Activated T-helper 2 cell treated with anti-CD3 and anti-CD28 coated beads, Interferon-gamma antibody, Interleukin-2, Interleukin-4, amounts not matched to agents 10 μg/mL and 5 μg/mL and 100 μg/mL, durations not matched to agents 14 hours and 24 hours and 36 hours (primary cell): ENCODE data around the gene NANP. TPM values are rescaled to one million over a fixed set of nuclear protein-coding genes. Genes with fewer than 3 reads are reported as not detected.
A peak's percentile ranks its signal among the peaks of the same experiment; 100 is the strongest.
"Not testable (repeated sequence)": the region's sequence is repeated elsewhere in the genome, so short reads cannot be mapped to it uniquely, and the experiment has no call there.

Experiments
- DNase-seq: peaks from one replicate; pipeline ENCODE4 v3.0.0; 2021; ENCODE audit warnings: low spot score
- H3K27ac Mint-ChIP-seq: one replicate; pipeline ENCODE4 v1.8.0; 2021; ENCODE audit warnings: mixed read lengths
- H3K27me3 Mint-ChIP-seq: one replicate; pipeline ENCODE4 v1.8.0; 2021; ENCODE audit warnings: low read depth, mixed read lengths
- H3K36me3 Mint-ChIP-seq: one replicate; pipeline ENCODE4 v1.8.0; 2021; ENCODE audit warnings: low read depth, mixed read lengths
- H3K4me1 Mint-ChIP-seq: one replicate; pipeline ENCODE4 v1.8.0; 2021; ENCODE audit warnings: low read depth, mixed read lengths
- H3K4me3 Mint-ChIP-seq: one replicate; pipeline ENCODE4 v1.8.0; 2021; ENCODE audit warnings: low read depth, mild to moderate bottlenecking, moderate library complexity, mixed read lengths
- H3K9me3 Mint-ChIP-seq: one replicate; pipeline ENCODE4 v1.8.0; 2021; ENCODE audit warnings: mixed read lengths
- intact Hi-C: fragments of 100-400 bp; cut with micrococcal nuclease; formaldehyde crosslinking; loops from one replicate; pipeline ENCODE4 v1.15.1; 2023
- total RNA-seq: library from RNA; stranded (reverse); gene quantifications from 2 replicates; pipeline ENCODE4 v1.2.3, GENCODE V29; 2022

The NANP gene
- total RNA-seq, 1 donor from 2014 or later: 7.9 TPM

DNA sequence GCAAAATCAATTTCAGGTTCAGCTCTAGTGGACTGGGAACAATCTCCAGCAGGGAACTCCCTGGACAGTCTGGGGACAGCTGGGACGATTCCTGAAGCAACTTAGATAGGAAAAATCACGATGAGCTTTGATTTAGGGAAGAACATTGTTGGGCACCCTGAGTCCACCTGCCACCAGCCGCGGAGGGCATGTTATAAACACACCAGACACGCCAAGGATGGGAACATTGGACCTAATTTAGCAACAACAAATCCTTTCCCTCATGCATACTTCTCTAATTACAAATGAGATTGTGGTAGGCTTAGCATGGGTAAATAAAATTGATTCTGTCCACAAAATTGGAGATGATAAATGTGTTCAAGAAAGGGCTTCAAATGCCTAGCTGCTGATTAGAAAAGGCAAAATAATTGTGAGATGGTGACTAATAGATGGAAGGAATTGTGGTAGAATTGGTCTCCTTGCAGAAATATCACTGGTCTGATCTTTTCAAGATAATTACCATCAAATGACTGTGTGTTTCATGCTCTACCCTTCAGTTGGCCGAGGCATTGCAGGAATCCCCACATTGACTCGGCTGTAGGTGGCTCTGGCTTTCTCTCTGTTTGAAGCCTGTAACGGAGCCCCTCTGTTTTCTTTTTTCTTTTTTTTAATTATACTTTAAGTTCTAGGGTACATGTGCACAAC is 6.1 kb upstream of the NANP start:
- Mint-ChIP-seq H3K27ac (no peak overlapping the region), H3K9me3 (peaks cover 39% of the 10 kb centered on the region), H3K36me3 (peaks cover 54% of the 10 kb centered on the region), H3K4me1 (peaks cover 9% of the 10 kb centered on the region), H3K27me3 (no peaks in the 10 kb centered on the region), H3K4me3 (no peak overlapping the region)
- DNase-seq: no peak
- intact Hi-C loops: loop anchor here (10.0 kb wide), 1 partner anchor 235 kb away; the partner anchor contains the start of gene ABHD12

DNA sequence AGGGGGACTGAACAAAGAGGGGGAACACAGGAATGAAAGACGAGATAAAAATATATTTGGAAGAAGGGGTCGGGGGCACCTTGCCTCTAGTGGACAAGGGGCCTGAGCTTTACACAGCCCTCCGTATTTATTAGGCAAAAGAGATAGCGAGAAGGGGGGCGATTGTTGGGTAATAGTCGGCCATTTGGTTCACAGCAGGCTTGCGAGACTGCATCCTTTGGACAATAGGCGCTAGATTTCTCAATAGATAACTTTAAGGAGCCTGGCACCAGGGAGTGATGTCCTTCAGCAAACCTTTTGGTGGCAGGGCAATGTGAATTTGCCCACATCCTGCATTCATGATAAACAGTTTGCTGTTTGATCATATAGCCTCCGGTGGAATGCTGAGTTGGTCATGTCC is 3.0 kb upstream of the NANP start:
- no peak overlapping the region for H3K27ac Mint-ChIP-seq
- no peaks in the 10 kb centered on the region for H3K27me3 Mint-ChIP-seq
- H3K4me3 Mint-ChIP-seq: no peak overlapping the region
- no peak for DNase-seq
- peaks cover 34% of the 10 kb centered on the region for H3K36me3 Mint-ChIP-seq
- H3K9me3 Mint-ChIP-seq: peaks cover 34% of the 10 kb centered on the region
- intact Hi-C loops: loop anchor here (10.0 kb wide), 1 partner anchor 232 kb away; the partner anchor contains the start of gene ABHD12
- peaks cover 21% of the 10 kb centered on the region for H3K4me1 Mint-ChIP-seq

DNA sequence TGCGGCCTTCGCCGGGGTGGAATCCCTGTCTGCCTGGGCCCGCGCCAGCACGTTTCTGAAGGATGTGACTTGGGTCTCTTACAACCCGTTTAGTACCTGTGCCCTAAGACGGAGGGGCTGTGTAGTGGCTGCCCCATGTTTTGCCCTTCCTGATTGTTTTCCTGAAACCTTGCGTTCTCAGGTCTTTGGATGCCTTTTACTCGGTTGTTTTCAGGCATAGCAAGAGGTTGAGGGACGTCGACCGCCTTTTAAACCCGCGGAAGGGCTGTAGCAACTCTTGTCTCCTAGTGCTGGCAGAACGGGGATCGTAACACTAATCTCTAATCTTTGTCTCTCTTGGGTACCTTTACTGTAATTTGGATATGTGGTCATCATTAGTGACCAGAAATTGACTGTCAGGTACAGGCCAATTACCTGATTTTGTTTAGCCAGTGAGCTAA is 706 bp upstream of the NANP start:
- DNase-seq: no peak
- Mint-ChIP-seq H3K36me3 (peaks cover 37% of the 10 kb centered on the region), H3K4me1 (peaks cover 25% of the 10 kb centered on the region), H3K9me3 (peaks cover 25% of the 10 kb centered on the region), H3K4me3 (peak overlapping the region; percentile 89), H3K27me3 (no peaks in the 10 kb centered on the region), H3K27ac (peak overlapping the region; percentile 95)
- intact Hi-C loops: loop anchor here (1.0 to 10.0 kb wide), 3 partner anchors 72 to 632 kb away; partner anchors contain the start of genes ABHD12, APMAP and ZNF337

DNA sequence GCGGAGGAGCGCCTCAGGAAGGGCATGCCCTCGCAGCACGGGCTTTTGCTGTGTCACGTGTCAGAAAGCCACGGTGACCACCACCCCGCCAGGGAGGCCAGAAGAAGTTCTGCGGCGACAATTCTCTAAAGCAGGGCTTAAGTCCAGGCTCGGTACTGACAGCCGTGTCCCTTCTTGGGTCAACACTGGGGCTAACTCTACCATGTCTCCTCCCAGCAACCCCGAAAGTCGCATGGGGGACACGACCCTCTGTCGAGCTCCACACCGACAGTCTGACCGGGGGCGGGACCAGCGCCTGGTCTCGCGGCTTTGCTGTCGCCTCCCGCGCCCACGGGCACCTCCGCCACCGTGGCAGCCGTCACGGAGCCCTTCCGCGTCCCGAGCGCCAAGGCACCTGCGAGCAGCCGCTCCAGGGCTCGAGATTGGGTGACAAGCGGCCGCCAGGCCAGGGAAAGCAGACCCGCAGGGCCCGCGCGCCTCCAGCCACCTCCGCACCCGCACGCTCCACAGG is 534 bp downstream of the NANP start:
- peak; percentile 27 for DNase-seq
- H3K27me3 Mint-ChIP-seq: no peaks in the 10 kb centered on the region
- H3K9me3 Mint-ChIP-seq: peaks cover 15% of the 10 kb centered on the region
- peak overlapping the region; percentile 89 for H3K4me3 Mint-ChIP-seq
- intact Hi-C loops: loop anchor here (1.0 to 10.0 kb wide), 4 partner anchors 20 to 631 kb away; partner anchors contain the start of genes ABHD12, APMAP and NINL
- H3K36me3 Mint-ChIP-seq: peaks cover 27% of the 10 kb centered on the region
- H3K27ac Mint-ChIP-seq: peak overlapping the region; percentile 95
- peaks cover 26% of the 10 kb centered on the region for H3K4me1 Mint-ChIP-seq

DNA sequence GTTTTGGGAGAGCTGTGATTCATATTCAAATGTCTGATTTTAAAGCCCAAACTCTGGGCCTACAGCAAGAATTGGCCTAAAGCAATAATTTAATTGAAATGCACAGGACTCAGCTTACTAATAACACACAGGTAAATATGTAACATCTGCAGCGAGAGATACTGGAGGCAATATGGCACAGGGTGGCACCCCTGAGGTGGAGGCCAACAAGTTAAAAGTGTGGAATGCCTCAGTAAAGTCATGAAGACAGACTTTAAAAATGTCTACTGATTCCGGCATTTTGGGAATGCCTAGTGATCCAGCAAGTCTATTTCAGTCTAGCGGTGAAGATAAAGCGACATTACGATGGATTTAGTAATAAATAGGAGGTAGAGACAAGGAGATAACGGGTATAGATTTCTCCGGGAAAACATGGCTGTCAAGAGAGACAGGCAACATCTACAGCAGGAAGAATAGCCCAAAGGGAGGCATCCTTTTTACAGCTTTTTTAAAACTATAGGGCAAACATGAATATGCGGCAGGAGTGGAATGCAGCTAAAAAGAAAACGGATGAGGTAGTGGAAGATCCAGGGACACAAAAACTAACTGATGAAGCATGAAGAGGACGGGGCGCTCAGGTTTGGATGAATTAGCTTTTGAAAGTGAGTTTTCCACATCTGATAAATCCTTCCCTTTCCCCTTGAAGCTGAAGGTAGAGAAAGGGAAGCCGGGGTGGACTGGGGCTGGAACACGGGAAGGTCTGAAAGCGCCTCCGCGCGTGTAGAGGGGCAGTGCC is 1.2 kb downstream of the NANP start:
- no peaks in the 10 kb centered on the region for H3K27me3 Mint-ChIP-seq
- peak overlapping the region; percentile 89 for H3K4me3 Mint-ChIP-seq
- H3K9me3 Mint-ChIP-seq: peaks cover 9% of the 10 kb centered on the region
- intact Hi-C loops: loop anchor here (1.0 to 10.0 kb wide), 4 partner anchors 20 to 630 kb away; partner anchors contain the start of genes ABHD12, APMAP and NINL
- H3K27ac Mint-ChIP-seq: peak overlapping the region; percentile 95
- DNase-seq: no peak
- peaks cover 26% of the 10 kb centered on the region for H3K4me1 Mint-ChIP-seq
- peaks cover 21% of the 10 kb centered on the region for H3K36me3 Mint-ChIP-seq

DNA sequence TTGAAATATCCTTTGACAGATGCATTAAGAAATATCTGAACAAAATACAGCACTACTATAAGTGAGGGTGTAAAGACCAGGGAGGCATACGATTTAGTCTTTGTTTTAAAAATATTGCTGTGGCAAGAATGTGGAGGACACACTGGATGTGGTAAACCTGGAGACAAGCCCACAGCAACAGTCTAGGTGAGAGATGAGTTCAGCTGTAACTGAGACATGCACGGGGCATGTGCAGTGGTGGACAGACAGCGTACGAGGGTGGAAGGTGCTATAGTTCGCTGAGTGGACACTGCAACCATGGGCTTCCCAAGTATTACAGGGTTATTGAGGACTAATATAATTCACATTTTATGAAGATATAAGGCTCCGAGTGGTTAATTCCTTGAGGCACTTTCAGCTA is 1.8 kb downstream of the NANP start:
- no peak for DNase-seq
- H3K4me3 Mint-ChIP-seq: peak overlapping the region; percentile 89
- peaks cover 26% of the 10 kb centered on the region for H3K4me1 Mint-ChIP-seq
- intact Hi-C loops: loop anchor here (2.0 to 10.0 kb wide), 3 partner anchors 19 to 630 kb away; partner anchors contain the start of genes ABHD12 and APMAP
- H3K36me3 Mint-ChIP-seq: peaks cover 21% of the 10 kb centered on the region
- H3K9me3 Mint-ChIP-seq: peaks cover 9% of the 10 kb centered on the region
- H3K27ac Mint-ChIP-seq: peak overlapping the region; percentile 95
- H3K27me3 Mint-ChIP-seq: no peaks in the 10 kb centered on the region

DNA sequence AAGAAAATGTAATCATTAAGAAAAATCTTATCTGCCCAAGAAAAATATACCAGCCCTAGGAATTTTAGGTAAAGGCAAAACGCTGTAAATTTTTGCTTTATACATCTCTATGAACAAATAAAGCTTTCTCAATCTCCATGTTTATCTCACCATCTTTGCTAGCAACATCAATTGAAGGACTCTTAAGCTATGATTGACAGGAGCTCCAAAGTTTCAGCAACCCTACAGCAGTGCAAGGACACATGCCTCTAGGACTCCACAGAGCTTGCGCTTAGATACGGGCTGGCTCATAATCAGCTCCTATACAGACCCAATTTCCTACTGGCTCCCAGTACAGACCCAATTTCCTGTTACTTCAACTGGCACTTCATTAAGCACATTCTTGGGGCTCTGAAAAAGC is 4.3 kb downstream of the NANP start:
- Mint-ChIP-seq H3K27me3 (no peaks in the 10 kb centered on the region), H3K27ac (no peak overlapping the region), H3K4me3 (no peak overlapping the region), H3K4me1 (peaks cover 25% of the 10 kb centered on the region), H3K36me3 (peaks cover 23% of the 10 kb centered on the region), H3K9me3 (no peaks in the 10 kb centered on the region)
- intact Hi-C loops: no loop called here
- no peak for DNase-seq

DNA sequence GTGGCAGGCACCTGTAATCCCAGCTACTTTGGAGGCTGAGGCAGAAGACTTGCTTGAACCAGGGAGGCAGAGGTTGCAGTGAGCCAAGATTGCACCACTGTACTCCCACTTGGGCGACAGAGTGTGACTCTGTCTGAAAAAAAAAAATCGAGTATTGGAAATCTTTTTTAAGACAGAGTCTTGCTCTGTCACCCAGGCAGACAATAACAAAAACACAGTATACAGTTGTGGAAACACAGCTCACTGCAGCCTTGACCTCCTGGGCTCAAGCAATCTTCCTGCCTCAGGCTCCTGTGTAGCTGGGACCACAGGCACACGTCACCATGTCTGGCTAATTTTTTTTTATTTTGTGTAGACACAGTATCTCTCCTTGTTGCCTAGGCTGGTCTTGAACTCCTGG is 15.0 kb downstream of the NANP start:
- Mint-ChIP-seq H3K9me3 (no peaks in the 10 kb centered on the region), H3K4me1 (peaks cover 9% of the 10 kb centered on the region), H3K27me3 (no peaks in the 10 kb centered on the region), H3K4me3 (no peak overlapping the region), H3K27ac (no peak overlapping the region), H3K36me3 (peaks cover 13% of the 10 kb centered on the region)
- intact Hi-C loops: no loop called here
- no peak for DNase-seq

DNA sequence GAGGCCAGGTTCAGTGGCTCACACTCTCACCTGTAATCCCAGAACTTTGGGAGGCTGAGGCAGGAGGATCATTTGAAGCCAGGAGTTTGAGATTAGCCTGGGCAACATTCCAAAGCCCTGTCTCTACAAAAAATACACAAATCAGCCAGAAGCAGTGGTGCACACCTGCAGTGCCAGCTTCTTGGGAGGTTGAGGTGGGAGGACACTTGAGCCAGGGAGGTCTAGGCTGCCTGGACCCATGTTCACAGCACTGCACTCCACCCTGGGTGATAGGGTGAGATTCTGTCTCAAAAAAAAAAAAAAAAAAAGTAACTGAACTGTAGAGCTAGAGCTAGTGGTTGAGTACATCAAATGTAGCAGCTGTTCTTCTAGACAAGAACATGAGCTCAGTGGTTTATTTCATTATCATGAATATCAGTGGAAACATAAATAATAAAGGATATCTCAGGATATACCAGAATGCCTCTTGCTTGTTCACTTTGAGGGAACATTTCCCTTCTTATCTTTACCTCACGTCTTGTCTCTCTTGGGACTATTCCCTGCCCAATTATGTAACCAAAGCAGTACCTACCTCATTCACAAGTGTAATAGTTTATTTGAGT is 17.6 kb downstream of the NANP start:
- intact Hi-C loops: no loop called here
- Mint-ChIP-seq H3K9me3 (no peaks in the 10 kb centered on the region), H3K36me3 (peaks cover 6% of the 10 kb centered on the region), H3K4me3 (no peak overlapping the region), H3K27me3 (no peaks in the 10 kb centered on the region), H3K27ac (no peak overlapping the region), H3K4me1 (peaks cover 19% of the 10 kb centered on the region)
- no peak for DNase-seq

DNA sequence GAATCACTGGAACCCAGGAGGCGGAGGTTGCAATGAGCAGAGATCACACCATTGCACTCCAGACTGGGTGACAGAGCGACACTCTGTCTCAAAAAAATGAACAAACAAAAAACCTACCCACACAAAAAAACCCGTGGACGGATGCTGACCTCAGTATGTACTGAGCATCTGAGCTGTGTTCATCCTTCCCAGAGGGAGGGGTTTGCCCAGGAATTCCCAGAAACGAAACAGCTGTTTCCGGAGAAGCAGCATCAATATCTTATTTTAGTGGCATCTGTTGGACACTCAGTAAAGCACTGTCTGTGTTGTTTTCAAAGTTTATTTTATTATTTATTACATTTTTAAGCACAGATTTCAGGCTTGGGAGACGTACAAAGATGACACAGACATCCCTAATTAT is 18.7 kb downstream of the NANP start:
- no peak overlapping the region for H3K27ac Mint-ChIP-seq
- intact Hi-C loops: no loop called here
- no peak for DNase-seq
- no peaks in the 10 kb centered on the region for H3K27me3 Mint-ChIP-seq
- peaks cover 6% of the 10 kb centered on the region for H3K36me3 Mint-ChIP-seq
- H3K9me3 Mint-ChIP-seq: no peaks in the 10 kb centered on the region
- H3K4me1 Mint-ChIP-seq: peaks cover 19% of the 10 kb centered on the region
- no peak overlapping the region for H3K4me3 Mint-ChIP-seq

DNA sequence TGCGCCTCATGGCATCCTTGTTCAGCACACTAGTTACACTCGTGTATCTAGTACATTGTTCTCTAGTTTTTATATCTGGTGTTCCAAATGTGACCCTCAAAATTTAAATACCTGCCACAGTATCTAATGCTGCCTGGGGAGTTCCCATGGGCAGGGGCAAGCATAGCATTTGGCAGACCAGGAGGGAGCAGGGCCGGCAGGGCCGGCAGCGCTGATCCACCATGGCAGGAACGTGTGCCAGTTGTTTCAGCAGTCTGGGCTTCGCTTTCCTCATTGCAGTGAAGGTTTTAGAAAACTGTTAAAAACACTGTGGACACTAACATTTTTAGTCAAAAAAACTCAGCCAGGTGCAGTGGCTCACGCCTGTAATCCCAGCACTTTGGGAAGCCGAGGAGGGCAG is 19.2 kb downstream of the NANP start:
- peaks cover 3% of the 10 kb centered on the region for H3K36me3 Mint-ChIP-seq

DNA sequence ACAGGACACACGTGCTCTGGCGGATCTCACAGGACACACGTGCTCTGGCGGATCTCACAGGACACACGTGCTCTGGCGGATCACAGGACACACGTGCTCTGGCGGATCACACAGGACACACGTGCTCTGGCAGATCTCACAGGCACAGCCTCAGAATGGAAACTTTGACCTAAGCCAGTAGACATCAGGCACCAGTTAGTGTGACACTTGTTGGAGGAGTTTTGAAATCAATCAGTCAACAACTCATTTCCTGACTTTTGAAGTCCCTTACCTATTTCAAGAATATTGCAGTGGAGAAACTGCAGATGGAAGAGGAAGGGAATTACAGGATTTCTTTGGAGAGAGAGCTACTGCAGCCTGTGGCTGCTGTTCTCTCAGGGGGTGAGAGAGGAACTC is 20.9 kb downstream of the NANP start:
- DNase-seq: not testable (repeated sequence)

More for the DNA sequence above, 19.2 kb downstream of the NANP start:
- DNase-seq: no peak
- intact Hi-C loops: no loop called here
- Mint-ChIP-seq H3K4me3 (no peak overlapping the region), H3K4me1 (peaks cover 17% of the 10 kb centered on the region), H3K27ac (no peak overlapping the region), H3K9me3 (no peaks in the 10 kb centered on the region), H3K27me3 (no peaks in the 10 kb centered on the region)

More for the DNA sequence above, 20.9 kb downstream of the NANP start:
- H3K36me3 Mint-ChIP-seq, H3K9me3 Mint-ChIP-seq, H3K4me3 Mint-ChIP-seq, H3K27me3 Mint-ChIP-seq: not testable (repeated sequence)
- Mint-ChIP-seq H3K27ac (peak overlapping the region; percentile 38), H3K4me1 (peaks cover 10% of the 10 kb centered on the region)
- intact Hi-C loops: loop anchor here (2.0 kb wide), 1 partner anchor 20 kb away; no protein-coding TSS in a partner anchor
